H9 (cell line): ENCODE results near the gene SCRN3. TPM values are rescaled to one million over a fixed set of nuclear protein-coding genes. Genes with fewer than 3 reads are reported as not detected.

Experiments
- DNase-seq: peaks from one replicate; pipeline ENCODE4 v3.0.0-alpha.2; 2017
- H2AFZ ChIP-seq: one replicate; pipeline ENCODE4 v1.6.1; 2013; ENCODE audit warnings: mild to moderate bottlenecking, low read length, control low read depth, moderate library complexity
- H2AK5ac ChIP-seq: 2 replicates; pipeline ENCODE4 v1.6.1; 2013; ENCODE audit warnings: low read length, control low read depth, mixed read lengths; ENCODE audit not compliant: insufficient read length
- H2BK120ac ChIP-seq: one replicate; pipeline ENCODE4 v1.6.1; 2013; ENCODE audit warnings: low read depth, mild to moderate bottlenecking, low read length, control low read depth, inconsistent platforms; ENCODE audit not compliant: poor library complexity, severe bottlenecking
- H2BK12ac ChIP-seq: 2 replicates; pipeline ENCODE4 v1.6.1; 2013; ENCODE audit warnings: low read length, control low read depth, mixed read lengths, low read depth; ENCODE audit not compliant: insufficient read length
- H2BK15ac ChIP-seq: 2 replicates; pipeline ENCODE4 v1.6.1; 2013; ENCODE audit warnings: low read depth, low read length, control low read depth
- H2BK20ac ChIP-seq: one replicate; pipeline ENCODE4 v1.6.1; 2013; ENCODE audit warnings: low read depth, mild to moderate bottlenecking, low read length, control low read depth, inconsistent platforms; ENCODE audit not compliant: poor library complexity, severe bottlenecking
- H2BK5ac ChIP-seq: 2 replicates; pipeline ENCODE4 v1.6.1; 2013; ENCODE audit warnings: low read length, control low read depth, mixed read lengths; ENCODE audit not compliant: insufficient read length
- H3K14ac ChIP-seq: 2 replicates; pipeline ENCODE4 v1.6.1; 2013; ENCODE audit warnings: low read length, control low read depth; ENCODE audit not compliant: insufficient read depth
- H3K18ac ChIP-seq: 2 replicates; pipeline ENCODE4 v1.6.1; 2013; ENCODE audit warnings: low read depth, mild to moderate bottlenecking, mixed read lengths, low read length, control low read depth; ENCODE audit not compliant: insufficient read length
- H3K23ac ChIP-seq: 2 replicates; pipeline ENCODE4 v1.6.1; 2013; ENCODE audit warnings: low read length, control low read depth, mixed read lengths, low read depth; ENCODE audit not compliant: insufficient read length
- H3K23me2 ChIP-seq: 2 replicates; pipeline ENCODE4 v1.6.1; 2013; ENCODE audit warnings: low read depth, mild to moderate bottlenecking, mixed read lengths, low read length, control low read depth; ENCODE audit not compliant: insufficient read length, poor library complexity, severe bottlenecking
- H3K27ac ChIP-seq: 2 replicates; pipeline ENCODE4 v1.5.1; 2013; ENCODE audit warnings: low read length, control low read depth, mixed read lengths, low read depth; ENCODE audit not compliant: insufficient read length
- H3K27me3 ChIP-seq: 2 replicates; pipeline ENCODE4 v1.6.1; 2013; ENCODE audit warnings: low read length, control low read depth, inconsistent platforms; ENCODE audit not compliant: insufficient read depth
- H3K4ac ChIP-seq: 2 replicates; pipeline ENCODE4 v1.6.1; 2013; ENCODE audit warnings: low read depth, mild to moderate bottlenecking, control low read depth, inconsistent platforms, low read length, moderate library complexity
- H3K4me1 ChIP-seq: 2 replicates; pipeline ENCODE4 v1.6.1; 2013; ENCODE audit warnings: low read length, control low read depth, inconsistent platforms; ENCODE audit not compliant: insufficient read depth
- H3K4me2 ChIP-seq: 2 replicates; pipeline ENCODE4 v1.6.1; 2013; ENCODE audit warnings: low read length, control low read depth, mixed read lengths; ENCODE audit not compliant: insufficient read length, insufficient read depth
- H3K56ac ChIP-seq: 2 replicates; pipeline ENCODE4 v1.6.1; 2013; ENCODE audit warnings: low read depth, mild to moderate bottlenecking, mixed read lengths, low read length, control low read depth; ENCODE audit not compliant: insufficient read length
- H3K79me1 ChIP-seq: 2 replicates; pipeline ENCODE4 v1.6.1; 2013; ENCODE audit warnings: low read depth, mild to moderate bottlenecking, moderate library complexity, low read length, control low read depth, inconsistent platforms; ENCODE audit not compliant: insufficient read depth, poor library complexity, severe bottlenecking
- H3K79me2 ChIP-seq: 2 replicates; pipeline ENCODE4 v1.6.1; 2013; ENCODE audit warnings: low read length, control low read depth, inconsistent platforms; ENCODE audit not compliant: insufficient read depth
- H3K9ac ChIP-seq: 2 replicates; pipeline ENCODE4 v1.6.1; 2013; ENCODE audit warnings: low read length, control low read depth, mixed read lengths; ENCODE audit not compliant: insufficient read length; ENCODE audit errors: extremely low read depth
- H3K9me3 ChIP-seq: one replicate; pipeline ENCODE4 v1.6.1; 2013; ENCODE audit warnings: low read depth, low read length, inconsistent platforms; ENCODE audit not compliant: control insufficient read depth
- H3T11ph ChIP-seq: one replicate; pipeline ENCODE4 v1.6.1; 2013; ENCODE audit warnings: mild to moderate bottlenecking, low read length, control low read depth, inconsistent platforms
- H4K20me1 ChIP-seq: one replicate; pipeline ENCODE4 v1.6.1; 2013; ENCODE audit not compliant: control insufficient read depth, insufficient read length, insufficient read depth
- H4K5ac ChIP-seq: 2 replicates; pipeline ENCODE4 v1.6.1; 2013; ENCODE audit warnings: low read depth, mild to moderate bottlenecking, mixed read lengths, low read length, control low read depth; ENCODE audit not compliant: insufficient read length
- H4K8ac ChIP-seq: replicated peaks from 2 replicates; pipeline ENCODE4 v1.6.1; 2013; ENCODE audit warnings: low read length, control low read depth, mixed read lengths, low read depth; ENCODE audit not compliant: insufficient read length
- H4K91ac ChIP-seq: 2 replicates; pipeline ENCODE4 v1.6.1; 2013; ENCODE audit warnings: low read depth, mild to moderate bottlenecking, moderate library complexity, mixed read lengths, low read length, control low read depth; ENCODE audit not compliant: insufficient read length
- H3K27ac Mint-ChIP-seq, 3 experiments: 2 replicates in 2 of 3; 3 replicates in 1 of 3; pipeline ENCODE4 v1.8.0; 2020 to 2021; ENCODE audit warnings: mixed read lengths in 3 of 3, mild to moderate bottlenecking in 1 of 3, moderate library complexity in 1 of 3
- H3K27me3 Mint-ChIP-seq: 2 replicates; pipeline ENCODE4 v1.8.0; 2021; ENCODE audit warnings: low read depth, mild to moderate bottlenecking, moderate library complexity, mixed read lengths
- H3K36me3 Mint-ChIP-seq, 3 experiments: 2 replicates in 2 of 3; 3 replicates in 1 of 3; pipeline ENCODE4 v1.8.0; 2020 to 2021; ENCODE audit warnings: low read depth in 3 of 3, mixed read lengths in 3 of 3; ENCODE audit not compliant: insufficient read depth in 1 of 3
- H3K4me1 Mint-ChIP-seq, 2 experiments: 2 replicates each; pipeline ENCODE4 v1.8.0; 2020; ENCODE audit warnings: mixed read lengths in 2 of 2
- H3K4me3 Mint-ChIP-seq, 2 experiments: 2 replicates in 1 of 2; 3 replicates in 1 of 2; pipeline ENCODE4 v1.8.0; 2020 to 2021; ENCODE audit warnings: mild to moderate bottlenecking in 2 of 2, mixed read lengths in 2 of 2, moderate library complexity in 1 of 2
- H3K9me3 Mint-ChIP-seq, 2 experiments: 2 replicates in 1 of 2; 3 replicates in 1 of 2; pipeline ENCODE4 v1.8.0; 2020; ENCODE audit warnings: mild to moderate bottlenecking in 2 of 2, mixed read lengths in 2 of 2, moderate library complexity in 1 of 2
- WGBS: extraction: QIAGEN DNeasy Blood & Tissue Kit; methylation state at CpG from one replicate; pipeline ENCODE4 v1.1.7; 2013; ENCODE audit warnings: missing lambda C conversion rate, low lambda C conversion rate, mixed read lengths; ENCODE audit not compliant: insufficient read length; ENCODE audit errors: extremely low coverage; 5-methylcytosine and 5-hydroxymethylcytosine counted together
- total RNA-seq: library from RNA; stranded (reverse); gene quantifications from 2 replicates; pipeline ENCODE4 v1.2.1, GENCODE V29; 2021
- TF ChIP-seq, protein P1 (sequence below): fragments of 200-600 bp; sonication (generic); conservative IDR thresholded peaks from 3 replicates; pipeline ENCODE4 v1.8.0; 2021; ENCODE audit warnings: antibody characterized with exemption, mild to moderate bottlenecking

Gene SCRN3
- total RNA-seq, 1 experiment from 2014 or later: 8.7 TPM

DNA sequence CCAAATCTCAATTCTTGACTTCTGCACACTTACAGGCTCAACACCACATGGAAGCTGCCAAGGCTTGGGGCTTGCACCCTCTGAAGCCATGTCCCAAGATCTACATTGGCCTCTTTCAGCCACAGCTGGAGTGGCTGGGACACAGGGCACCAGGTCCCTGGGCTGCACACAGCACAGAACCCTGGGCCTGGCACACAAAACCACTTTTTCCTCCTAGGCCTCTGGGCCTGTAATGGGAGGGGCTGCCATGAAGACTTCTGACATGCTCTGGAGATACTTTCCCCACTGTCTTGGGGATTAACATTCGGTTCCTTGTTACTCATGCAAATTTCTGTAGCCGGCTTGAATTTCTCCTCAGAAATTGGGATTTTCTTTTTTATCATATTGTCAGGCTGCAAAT lies 30.9 kb upstream of the SCRN3 start:
- Histone ChIP-seq H3K56ac (no peak overlapping the region), H3K27ac (no peak overlapping the region), H3K23ac (no peak overlapping the region), H3K9me3 (no peaks in the 10 kb centered on the region), H4K8ac (no peak overlapping the region), H2BK15ac (no peak overlapping the region), H2AK5ac (no peak overlapping the region), H2AFZ (no peak overlapping the region), H2BK20ac (no peak overlapping the region), H4K5ac (no peak overlapping the region), H3K18ac (no peak overlapping the region), H2BK12ac (no peak overlapping the region), H3K9ac (no peak overlapping the region), H3K4ac (no peak overlapping the region), H2BK5ac (no peak overlapping the region), H3K4me1 (no peaks in the 10 kb centered on the region), H3K23me2 (no peaks in the 10 kb centered on the region), H3T11ph (no peak overlapping the region), H4K91ac (no peak overlapping the region), H4K20me1 (no peaks in the 10 kb centered on the region), H2BK120ac (no peak overlapping the region), H3K4me2 (no peak overlapping the region), H3K27me3 (no peaks in the 10 kb centered on the region), H3K79me1 (no peaks in the 10 kb centered on the region), H3K79me2 (no peaks in the 10 kb centered on the region), H3K14ac (no peak overlapping the region)
- Mint-ChIP-seq H3K36me3 (peaks cover 41 to 43% (median 42%) of the 10 kb centered on the region in 3 experiments), H3K27ac (no peak overlapping the region), H3K27me3 (no peaks in the 10 kb centered on the region), H3K4me3 (no peak overlapping the region), H3K4me1 (no peaks in the 10 kb centered on the region), H3K9me3 (peaks cover 27 to 29% of the 10 kb centered on the region in 2 experiments)
- WGBS: no CpG with 5 or more reads among the region's 2 CpGs
- DNase-seq: no peak
- TF ChIP-seq, protein P1, sequence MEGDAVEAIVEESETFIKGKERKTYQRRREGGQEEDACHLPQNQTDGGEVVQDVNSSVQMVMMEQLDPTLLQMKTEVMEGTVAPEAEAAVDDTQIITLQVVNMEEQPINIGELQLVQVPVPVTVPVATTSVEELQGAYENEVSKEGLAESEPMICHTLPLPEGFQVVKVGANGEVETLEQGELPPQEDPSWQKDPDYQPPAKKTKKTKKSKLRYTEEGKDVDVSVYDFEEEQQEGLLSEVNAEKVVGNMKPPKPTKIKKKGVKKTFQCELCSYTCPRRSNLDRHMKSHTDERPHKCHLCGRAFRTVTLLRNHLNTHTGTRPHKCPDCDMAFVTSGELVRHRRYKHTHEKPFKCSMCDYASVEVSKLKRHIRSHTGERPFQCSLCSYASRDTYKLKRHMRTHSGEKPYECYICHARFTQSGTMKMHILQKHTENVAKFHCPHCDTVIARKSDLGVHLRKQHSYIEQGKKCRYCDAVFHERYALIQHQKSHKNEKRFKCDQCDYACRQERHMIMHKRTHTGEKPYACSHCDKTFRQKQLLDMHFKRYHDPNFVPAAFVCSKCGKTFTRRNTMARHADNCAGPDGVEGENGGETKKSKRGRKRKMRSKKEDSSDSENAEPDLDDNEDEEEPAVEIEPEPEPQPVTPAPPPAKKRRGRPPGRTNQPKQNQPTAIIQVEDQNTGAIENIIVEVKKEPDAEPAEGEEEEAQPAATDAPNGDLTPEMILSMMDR: no peak
